GM12891 (cell line): Measurements from ENCODE around the gene MRPS10.

Experiments used
- POLR2A ChIP-seq: IDR thresholded peaks from 2 replicates; pipeline ENCODE4 v1.6.1; 2011; ENCODE audit warnings: low read depth, low read length, control low read depth
- POLR2AphosphoS5 ChIP-seq: IDR thresholded peaks from 2 replicates; pipeline ENCODE4 v1.6.1; 2011; ENCODE audit warnings: low read depth, low read length, control low read depth
- SPI1 ChIP-seq: IDR thresholded peaks from 2 replicates; pipeline ENCODE4 v1.6.1; 2011; ENCODE audit warnings: low read depth, low read length, control low read depth
- TAF1 ChIP-seq: IDR thresholded peaks from 2 replicates; pipeline ENCODE4 v1.6.1; 2011; ENCODE audit warnings: low read depth, low read length, control low read depth

- no peak for TF ChIP-seq POLR2A
- TF ChIP-seq POLR2AphosphoS5: no peak
- no peak for TF ChIP-seq TAF1
- no peak for TF ChIP-seq SPI1
Measured at GRCh38 chr6:42236682-42237473, 19.2 kb upstream of the MRPS10 start.
